GM21786 (cell line): ENCODE measurements around the gene SNRNP27.

Experiments used
- ATAC-seq: cut with Tn5 transposase; IDR thresholded peaks from one replicate; pipeline ENCODE4 v1.9.1; 2021; ENCODE audit not compliant: unreplicated experiment

SNRNP27 gene

GRCh38 chr2:69914950-69915945 lies 21.5 kb downstream of the SNRNP27 start, which contains the start of gene MXD1:
Gene MXD1 (plus strand): TSS chr2:69915109. CDS start chr2:69915331, 222 bp downstream.
- ATAC-seq, result no peak

- no peak for ATAC-seq
These were observed 22.4 kb downstream of the SNRNP27 start for GRCh38 chr2:69916106-69916505.

GRCh38 chr2:69917852-69918251 lies 24.1 kb downstream of the SNRNP27 start:
- ATAC-seq, result no peak

- no peak for ATAC-seq
These were observed 24.6 kb downstream of the SNRNP27 start for GRCh38 chr2:69918401-69918800.

GRCh38 chr2:69923116-69923515 lies 29.4 kb downstream of the SNRNP27 start:
- no peak for ATAC-seq

DNA sequence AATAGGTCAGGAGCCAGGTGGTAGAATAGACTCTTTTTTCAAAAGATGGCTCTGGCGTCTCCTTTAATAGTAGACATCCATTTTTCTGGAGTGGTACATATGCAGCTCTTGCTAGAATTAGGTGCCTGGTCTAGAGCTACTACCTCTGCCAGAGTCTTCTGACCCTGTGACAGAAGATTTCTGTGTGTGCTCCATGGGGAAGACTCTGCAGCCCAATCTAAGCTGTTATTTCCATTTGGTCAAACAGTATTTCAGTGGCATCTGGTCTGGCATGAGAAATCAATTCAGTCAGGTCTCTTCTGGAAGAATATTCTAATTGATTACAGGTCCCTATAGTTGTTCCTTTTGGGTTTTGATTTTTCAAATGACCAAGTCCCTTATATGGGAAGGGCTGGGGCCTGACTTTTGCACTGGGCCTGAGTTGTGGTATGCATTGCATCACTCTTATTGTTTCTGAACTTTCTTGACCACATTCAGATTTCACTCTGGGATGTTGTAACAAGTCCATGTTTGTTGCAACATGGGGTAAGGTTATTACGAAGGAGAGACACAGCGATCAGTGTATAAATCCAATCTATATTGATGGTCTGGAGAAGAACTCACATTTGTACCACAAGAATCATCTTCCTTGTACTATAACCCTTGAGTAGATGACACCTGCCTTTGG lies 33.2 kb downstream of the SNRNP27 start:
- no peak for ATAC-seq

DNA sequence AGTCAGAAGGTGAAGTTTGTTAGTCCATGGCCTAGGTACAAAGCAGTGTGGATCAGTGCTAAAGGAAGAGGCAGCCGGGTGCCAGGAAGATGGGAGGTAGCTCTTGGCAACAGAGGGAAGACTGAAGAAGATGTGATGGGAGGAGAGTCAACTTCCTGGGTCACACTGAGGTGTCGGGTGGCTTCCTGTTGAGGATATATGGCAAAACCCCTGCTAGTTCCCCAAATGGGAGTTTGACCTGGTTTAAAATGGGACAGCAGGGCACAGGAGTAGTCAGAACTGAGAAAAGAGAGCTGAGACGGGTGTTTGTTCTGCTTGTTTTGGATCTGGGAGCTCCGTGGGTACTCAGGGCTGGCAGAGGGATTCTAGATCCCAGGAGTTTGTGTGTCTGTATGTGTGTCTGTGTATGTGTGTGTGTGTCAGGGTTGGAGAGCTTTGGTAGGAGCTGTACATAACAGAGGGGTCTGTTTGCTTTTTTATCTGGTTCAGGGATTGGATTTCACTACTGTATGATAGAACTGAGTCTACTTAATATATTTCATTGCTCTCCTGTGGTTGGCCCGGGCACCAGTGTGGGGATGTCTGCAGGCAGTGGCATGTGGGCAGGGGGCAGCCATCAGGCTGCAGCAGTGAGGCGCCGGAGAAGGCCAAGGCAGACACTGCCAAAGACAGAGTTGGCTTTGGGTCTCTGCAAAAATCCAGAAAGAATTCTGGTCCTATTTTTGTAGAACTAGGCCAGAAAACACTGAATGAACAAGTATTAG lies 38.3 kb downstream of the SNRNP27 start:
- no peak for ATAC-seq

GRCh38 chr2:69932596-69932922 lies 38.8 kb downstream of the SNRNP27 start:
- ATAC-seq, result no peak

DNA sequence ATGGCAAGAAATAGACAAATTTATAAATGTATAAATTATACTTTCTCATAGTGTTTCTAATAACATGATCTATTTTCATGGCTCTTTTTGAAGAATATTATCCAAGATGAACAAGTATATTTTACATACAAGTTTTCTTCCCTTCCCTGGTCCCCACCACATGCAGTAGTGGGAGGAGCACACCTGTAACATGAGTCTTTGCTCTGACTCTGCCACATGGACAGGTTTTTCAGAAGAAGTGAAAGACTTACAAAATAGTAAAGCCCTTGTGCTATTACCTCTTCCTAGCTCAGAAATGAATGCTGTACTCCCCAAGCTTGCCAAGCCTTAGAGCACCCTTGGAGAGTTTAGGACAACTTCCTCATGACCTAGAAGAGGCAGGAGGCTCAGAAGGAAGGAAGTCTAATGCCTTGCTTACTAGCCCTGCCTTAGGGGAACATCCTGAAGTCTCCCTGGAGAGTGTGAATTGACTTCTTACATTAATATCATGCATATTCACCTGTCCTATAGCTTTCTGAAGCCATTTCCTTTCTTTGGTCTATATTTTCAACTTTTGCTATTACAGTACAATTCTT lies 39.6 kb downstream of the SNRNP27 start:
- no peak for ATAC-seq

DNA sequence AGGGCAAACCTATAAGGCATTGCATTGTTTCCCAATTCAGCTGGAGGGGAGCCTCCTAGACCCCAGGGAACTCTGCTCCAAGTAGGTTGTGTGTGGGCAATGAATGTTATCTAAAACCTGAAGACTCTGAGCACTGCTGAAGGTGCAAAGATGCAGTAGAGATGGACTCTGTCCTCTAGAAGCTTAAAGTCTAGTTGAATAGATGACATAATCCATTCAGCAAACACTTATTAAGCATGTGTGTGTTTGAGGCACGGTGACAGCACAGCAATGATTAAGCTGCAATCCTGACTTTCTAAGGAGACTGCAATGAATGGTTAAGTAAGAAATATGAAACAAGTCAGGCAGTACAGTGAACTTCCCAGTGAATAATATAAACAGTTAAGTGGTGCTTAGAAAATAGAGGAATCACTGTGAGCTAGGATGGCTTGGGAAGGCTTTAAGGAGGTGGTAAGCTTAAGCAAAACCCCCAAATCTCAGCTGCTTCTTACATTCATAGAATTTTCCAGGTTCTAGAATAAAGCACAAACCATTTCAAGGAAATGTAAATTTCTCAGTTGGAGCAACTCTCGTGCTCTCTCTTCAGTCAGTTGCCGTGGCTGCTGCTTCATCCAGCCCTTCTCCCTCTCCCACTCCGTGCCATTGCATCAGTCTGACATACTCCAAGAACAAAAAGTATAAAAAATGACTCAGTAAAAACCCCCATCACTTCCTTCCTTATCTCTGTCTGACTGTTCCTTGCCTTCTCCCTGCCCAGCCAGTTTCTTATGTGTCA lies 40.3 kb downstream of the SNRNP27 start:
- ATAC-seq, result no peak

GRCh38 chr2:69934614-69934908 lies 40.8 kb downstream of the SNRNP27 start:
- no peak for ATAC-seq

- no peak for ATAC-seq
These were observed 41.3 kb downstream of the SNRNP27 start for GRCh38 chr2:69935011-69935410.

- ATAC-seq, result no peak
These were observed 43.1 kb downstream of the SNRNP27 start for GRCh38 chr2:69936906-69937305.

GRCh38 chr2:69937968-69938367 lies 44.2 kb downstream of the SNRNP27 start:
- ATAC-seq, result no peak

DNA sequence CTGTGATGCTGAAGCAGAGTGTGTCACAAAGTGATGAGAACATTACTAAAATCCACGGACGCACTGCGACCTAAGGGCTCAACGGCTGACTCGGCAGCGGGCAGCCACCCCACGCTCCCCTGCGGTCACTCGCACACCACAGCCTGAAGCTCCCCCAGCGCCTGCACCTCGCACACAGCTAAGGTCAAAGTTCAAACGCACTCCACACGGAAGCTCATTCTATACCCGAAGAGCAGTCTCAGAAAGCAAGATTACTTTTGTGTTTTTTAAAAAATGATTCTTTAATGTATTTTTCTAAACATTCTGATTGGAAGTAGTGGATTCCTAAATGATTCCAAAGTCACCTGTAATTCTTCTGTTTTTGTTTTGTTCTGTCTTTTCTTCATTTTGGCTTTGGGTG lies 46.0 kb downstream of the SNRNP27 start:
- no peak for ATAC-seq

- ATAC-seq, result no peak
These were observed 46.9 kb downstream of the SNRNP27 start for GRCh38 chr2:69940691-69941090.

- no peak for ATAC-seq
These were observed 49.5 kb downstream of the SNRNP27 start for GRCh38 chr2:69943000-69943842.

GRCh38 chr2:69943843-69944525 lies 50.2 kb downstream of the SNRNP27 start:
- no peak for ATAC-seq

DNA sequence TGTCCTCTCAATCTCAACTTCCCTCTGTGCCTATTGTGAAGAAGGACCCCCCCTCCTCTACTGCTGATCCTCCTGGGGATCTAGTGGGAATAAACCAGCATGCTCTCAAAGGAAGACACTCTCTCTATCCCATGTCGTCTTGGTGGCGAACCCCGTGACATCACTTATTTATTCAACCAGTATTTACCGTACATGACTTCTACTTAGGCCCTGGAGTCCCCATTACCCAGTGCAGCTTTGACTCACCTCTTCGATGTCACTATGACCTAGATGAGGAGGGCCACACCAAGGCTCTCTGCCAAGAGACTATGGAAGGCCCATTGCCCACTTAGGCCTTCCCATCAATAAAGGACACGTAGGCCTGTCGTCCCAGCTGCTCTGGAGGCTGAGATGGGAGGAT lies 51.0 kb downstream of the SNRNP27 start:
- ATAC-seq, result no peak
